Upper lobe of left lung (tissue), 4 donors: ENCODE results near the gene PF4V1.

Experiments used
- EP300 ChIP-seq, 4 donors: sonication (generic); formaldehyde crosslinking; IDR thresholded peaks; one replicate each; pipeline ENCODE4 v1.5.1; 2017; ENCODE audit warnings: antibody characterized with exemption in 4 of 4, control low read depth in 2 of 4
- POLR2A ChIP-seq, 4 donors: fragments of 450-650 bp; IDR thresholded peaks; one replicate each; pipeline ENCODE4 v1.5.1; 2016 to 2017; ENCODE audit warnings: antibody characterized with exemption in 4 of 4, mild to moderate bottlenecking in 2 of 4
- TF ChIP-seq, protein P1 (sequence below), 6 experiments: fragments of 450-650 bp in 4 of 6; fragments of 200-600 bp in 2 of 6; sonication (generic) in 2 of 6; IDR thresholded peaks; one replicate each; pipeline ENCODE4 v1.5.1; 2016 to 2019; ENCODE audit warnings: antibody characterized with exemption in 6 of 6

DNA sequence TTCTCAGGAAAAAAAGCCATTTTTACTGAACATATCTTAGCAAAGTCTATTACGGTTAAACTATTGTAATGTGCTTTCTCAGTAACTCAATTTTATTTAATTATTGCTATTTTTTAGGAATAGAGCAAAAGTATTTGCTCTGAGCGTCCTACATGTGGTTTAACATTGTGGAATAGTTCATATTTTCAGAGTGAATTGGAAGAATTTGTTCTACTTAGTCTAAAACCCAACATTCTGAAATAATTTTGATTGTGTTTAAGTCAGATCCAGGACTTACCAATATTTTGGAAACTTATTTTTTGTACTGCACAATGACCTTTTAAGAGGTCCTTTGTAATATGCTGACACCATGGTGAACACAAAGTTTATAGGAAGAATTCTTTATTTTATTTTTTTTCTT lies 43.3 kb downstream of the PF4V1 start:
- TF ChIP-seq, protein P1, sequence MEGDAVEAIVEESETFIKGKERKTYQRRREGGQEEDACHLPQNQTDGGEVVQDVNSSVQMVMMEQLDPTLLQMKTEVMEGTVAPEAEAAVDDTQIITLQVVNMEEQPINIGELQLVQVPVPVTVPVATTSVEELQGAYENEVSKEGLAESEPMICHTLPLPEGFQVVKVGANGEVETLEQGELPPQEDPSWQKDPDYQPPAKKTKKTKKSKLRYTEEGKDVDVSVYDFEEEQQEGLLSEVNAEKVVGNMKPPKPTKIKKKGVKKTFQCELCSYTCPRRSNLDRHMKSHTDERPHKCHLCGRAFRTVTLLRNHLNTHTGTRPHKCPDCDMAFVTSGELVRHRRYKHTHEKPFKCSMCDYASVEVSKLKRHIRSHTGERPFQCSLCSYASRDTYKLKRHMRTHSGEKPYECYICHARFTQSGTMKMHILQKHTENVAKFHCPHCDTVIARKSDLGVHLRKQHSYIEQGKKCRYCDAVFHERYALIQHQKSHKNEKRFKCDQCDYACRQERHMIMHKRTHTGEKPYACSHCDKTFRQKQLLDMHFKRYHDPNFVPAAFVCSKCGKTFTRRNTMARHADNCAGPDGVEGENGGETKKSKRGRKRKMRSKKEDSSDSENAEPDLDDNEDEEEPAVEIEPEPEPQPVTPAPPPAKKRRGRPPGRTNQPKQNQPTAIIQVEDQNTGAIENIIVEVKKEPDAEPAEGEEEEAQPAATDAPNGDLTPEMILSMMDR (IDR thresholded peaks at IDR 0.05) = no peak
- TF ChIP-seq EP300 (IDR thresholded peaks at IDR 0.05) = no peak
- TF ChIP-seq POLR2A (IDR thresholded peaks at IDR 0.05) = no peak
